NCI-H510A (cell line): Measurements from ENCODE around the gene STH.
"Not testable (repeated sequence)": the region's sequence is repeated elsewhere in the genome, so short reads cannot be mapped to it uniquely, and the experiment has no call there.

Experiments
- DNase-seq: peaks from one replicate; lab custom pipeline; 2025; lab: John Stamatoyannopoulos, UW

STH gene

DNA sequence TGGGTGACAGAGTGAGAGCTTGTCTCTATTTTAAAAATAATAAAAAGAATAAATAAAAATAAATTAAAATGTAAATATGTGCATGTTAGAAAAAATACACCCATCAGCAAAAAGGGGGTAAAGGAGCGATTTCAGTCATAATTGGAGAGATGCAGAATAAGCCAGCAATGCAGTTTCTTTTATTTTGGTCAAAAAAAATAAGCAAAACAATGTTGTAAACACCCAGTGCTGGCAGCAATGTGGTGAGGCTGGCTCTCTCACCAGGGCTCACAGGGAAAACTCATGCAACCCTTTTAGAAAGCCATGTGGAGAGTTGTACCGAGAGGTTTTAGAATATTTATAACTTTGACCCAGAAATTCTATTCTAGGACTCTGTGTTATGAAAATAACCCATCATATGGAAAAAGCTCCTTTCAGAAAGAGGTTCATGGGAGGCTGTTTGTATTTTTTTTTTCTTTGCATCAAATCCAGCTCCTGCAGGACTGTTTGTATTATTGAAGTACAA lies 8.5 kb downstream of the STH start:
- DNase-seq, result no peak

DNA sequence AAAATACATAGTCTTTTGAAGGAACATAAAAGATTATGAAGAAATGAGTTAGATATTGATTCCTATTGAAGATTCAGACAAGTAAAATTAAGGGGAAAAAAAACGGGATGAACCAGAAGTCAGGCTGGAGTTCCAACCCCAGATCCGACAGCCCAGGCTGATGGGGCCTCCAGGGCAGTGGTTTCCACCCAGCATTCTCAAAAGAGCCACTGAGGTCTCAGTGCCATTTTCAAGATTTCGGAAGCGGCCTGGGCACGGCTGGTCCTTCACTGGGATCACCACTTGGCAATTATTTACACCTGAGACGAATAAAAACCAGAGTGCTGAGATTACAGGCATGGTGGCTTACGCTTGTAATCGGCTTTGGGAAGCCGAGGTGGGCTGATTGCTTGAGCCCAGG lies 9.5 kb downstream of the STH start:
- no peak for DNase-seq

DNA sequence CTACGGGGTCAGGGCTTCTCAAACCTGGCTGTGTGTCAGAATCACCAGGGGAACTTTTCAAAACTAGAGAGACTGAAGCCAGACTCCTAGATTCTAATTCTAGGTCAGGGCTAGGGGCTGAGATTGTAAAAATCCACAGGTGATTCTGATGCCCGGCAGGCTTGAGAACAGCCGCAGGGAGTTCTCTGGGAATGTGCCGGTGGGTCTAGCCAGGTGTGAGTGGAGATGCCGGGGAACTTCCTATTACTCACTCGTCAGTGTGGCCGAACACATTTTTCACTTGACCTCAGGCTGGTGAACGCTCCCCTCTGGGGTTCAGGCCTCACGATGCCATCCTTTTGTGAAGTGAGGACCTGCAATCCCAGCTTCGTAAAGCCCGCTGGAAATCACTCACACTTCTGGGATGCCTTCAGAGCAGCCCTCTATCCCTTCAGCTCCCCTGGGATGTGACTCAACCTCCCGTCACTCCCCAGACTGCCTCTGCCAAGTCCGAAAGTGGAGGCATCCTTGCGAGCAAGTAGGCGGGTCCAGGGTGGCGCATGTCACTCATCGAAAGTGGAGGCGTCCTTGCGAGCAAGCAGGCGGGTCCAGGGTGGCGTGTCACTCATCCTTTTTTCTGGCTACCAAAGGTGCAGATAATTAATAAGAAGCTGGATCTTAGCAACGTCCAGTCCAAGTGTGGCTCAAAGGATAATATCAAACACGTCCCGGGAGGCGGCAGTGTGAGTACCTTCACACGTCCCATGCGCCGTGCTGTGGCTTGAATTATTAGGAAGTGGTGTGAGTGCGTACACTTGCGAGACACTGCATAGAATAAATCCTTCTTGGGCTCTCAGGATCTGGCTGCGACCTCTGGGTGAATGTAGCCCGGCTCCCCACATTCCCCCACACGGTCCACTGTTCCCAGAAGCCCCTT lies 10.9 kb downstream of the STH start:
- DNase-seq, result no peak

DNA sequence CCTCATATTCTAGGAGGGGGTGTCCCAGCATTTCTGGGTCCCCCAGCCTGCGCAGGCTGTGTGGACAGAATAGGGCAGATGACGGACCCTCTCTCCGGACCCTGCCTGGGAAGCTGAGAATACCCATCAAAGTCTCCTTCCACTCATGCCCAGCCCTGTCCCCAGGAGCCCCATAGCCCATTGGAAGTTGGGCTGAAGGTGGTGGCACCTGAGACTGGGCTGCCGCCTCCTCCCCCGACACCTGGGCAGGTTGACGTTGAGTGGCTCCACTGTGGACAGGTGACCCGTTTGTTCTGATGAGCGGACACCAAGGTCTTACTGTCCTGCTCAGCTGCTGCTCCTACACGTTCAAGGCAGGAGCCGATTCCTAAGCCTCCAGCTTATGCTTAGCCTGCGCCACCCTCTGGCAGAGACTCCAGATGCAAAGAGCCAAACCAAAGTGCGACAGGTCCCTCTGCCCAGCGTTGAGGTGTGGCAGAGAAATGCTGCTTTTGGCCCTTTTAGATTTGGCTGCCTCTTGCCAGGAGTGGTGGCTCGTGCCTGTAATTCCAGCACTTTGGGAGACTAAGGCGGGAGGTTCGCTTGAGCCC lies 11.6 kb downstream of the STH start:
- DNase-seq, result no peak

DNA sequence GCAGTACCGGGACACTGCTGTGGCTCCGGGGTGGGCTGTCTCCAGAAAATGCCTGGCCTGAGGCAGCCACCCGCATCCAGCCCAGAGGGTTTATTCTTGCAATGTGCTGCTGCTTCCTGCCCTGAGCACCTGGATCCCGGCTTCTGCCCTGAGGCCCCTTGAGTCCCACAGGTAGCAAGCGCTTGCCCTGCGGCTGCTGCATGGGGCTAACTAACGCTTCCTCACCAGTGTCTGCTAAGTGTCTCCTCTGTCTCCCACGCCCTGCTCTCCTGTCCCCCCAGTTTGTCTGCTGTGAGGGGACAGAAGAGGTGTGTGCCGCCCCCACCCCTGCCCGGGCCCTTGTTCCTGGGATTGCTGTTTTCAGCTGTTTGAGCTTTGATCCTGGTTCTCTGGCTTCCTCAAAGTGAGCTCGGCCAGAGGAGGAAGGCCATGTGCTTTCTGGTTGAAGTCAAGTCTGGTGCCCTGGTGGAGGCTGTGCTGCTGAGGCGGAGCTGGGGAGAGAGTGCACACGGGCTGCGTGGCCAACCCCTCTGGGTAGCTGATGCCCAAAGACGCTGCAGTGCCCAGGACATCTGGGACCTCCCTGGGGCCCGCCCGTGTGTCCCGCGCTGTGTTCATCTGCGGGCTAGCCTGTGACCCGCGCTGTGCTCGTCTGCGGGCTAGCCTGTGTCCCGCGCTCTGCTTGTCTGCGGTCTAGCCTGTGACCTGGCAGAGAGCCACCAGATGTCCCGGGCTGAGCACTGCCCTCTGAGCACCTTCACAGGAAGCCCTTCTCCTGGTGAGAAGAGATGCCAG lies 12.9 kb downstream of the STH start:
- DNase-seq, result no peak

DNA sequence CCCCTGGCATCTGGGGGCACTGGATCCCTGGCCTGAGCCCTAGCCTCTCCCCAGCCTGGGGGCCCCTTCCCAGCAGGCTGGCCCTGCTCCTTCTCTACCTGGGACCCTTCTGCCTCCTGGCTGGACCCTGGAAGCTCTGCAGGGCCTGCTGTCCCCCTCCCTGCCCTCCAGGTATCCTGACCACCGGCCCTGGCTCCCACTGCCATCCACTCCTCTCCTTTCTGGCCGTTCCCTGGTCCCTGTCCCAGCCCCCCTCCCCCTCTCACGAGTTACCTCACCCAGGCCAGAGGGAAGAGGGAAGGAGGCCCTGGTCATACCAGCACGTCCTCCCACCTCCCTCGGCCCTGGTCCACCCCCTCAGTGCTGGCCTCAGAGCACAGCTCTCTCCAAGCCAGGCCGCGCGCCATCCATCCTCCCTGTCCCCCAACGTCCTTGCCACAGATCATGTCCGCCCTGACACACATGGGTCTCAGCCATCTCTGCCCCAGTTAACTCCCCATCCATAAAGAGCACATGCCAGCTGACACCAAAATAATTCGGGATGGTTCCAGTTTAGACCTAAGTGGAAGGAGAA lies 13.5 kb downstream of the STH start:
- no peak for DNase-seq

DNA sequence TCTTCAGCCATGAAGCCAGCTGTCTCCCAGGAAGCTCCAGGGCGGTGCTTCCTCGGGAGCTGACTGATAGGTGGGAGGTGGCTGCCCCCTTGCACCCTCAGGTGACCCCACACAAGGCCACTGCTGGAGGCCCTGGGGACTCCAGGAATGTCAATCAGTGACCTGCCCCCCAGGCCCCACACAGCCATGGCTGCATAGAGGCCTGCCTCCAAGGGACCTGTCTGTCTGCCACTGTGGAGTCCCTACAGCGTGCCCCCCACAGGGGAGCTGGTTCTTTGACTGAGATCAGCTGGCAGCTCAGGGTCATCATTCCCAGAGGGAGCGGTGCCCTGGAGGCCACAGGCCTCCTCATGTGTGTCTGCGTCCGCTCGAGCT lies 14.1 kb downstream of the STH start:
- no peak for DNase-seq

DNA sequence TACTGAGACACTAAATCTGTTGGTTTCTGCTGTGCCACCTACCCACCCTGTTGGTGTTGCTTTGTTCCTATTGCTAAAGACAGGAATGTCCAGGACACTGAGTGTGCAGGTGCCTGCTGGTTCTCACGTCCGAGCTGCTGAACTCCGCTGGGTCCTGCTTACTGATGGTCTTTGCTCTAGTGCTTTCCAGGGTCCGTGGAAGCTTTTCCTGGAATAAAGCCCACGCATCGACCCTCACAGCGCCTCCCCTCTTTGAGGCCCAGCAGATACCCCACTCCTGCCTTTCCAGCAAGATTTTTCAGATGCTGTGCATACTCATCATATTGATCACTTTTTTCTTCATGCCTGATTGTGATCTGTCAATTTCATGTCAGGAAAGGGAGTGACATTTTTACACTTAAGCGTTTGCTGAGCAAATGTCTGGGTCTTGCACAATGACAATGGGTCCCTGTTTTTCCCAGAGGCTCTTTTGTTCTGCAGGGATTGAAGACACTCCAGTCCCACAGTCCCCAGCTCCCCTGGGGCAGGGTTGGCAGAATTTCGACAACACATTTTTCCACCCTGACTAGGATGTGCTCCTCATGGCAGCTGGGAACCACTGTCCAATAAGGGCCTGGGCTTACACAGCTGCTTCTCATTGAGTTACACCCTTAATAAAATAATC lies 14.6 kb downstream of the STH start:
- no peak for DNase-seq

DNA sequence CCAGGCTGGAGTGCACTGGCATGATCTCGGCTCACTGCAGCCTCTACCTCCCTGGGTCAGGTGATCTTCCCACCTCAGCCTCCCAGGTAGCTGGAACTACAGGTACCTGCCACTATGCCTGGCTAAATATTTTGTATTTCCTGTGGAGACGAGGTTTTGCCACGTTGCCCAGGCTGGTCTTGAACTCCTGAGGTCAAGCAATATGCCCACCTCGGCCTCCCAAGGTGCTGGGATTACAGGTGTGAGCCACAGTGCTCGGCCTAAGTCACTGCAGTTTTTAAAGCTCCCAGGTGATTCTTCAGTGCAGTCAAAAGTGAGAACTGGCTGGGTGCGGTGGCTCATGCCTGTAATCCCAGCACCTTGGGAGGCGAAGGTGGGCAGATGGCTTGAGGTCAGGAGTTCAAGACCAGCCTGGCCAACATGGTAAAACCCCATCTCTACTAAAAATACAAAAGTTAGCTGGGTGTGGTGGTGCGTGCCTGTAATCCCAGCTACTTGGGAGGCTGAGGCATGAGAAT lies 20.4 kb downstream of the STH start:
- DNase-seq, result not testable (repeated sequence)

DNA sequence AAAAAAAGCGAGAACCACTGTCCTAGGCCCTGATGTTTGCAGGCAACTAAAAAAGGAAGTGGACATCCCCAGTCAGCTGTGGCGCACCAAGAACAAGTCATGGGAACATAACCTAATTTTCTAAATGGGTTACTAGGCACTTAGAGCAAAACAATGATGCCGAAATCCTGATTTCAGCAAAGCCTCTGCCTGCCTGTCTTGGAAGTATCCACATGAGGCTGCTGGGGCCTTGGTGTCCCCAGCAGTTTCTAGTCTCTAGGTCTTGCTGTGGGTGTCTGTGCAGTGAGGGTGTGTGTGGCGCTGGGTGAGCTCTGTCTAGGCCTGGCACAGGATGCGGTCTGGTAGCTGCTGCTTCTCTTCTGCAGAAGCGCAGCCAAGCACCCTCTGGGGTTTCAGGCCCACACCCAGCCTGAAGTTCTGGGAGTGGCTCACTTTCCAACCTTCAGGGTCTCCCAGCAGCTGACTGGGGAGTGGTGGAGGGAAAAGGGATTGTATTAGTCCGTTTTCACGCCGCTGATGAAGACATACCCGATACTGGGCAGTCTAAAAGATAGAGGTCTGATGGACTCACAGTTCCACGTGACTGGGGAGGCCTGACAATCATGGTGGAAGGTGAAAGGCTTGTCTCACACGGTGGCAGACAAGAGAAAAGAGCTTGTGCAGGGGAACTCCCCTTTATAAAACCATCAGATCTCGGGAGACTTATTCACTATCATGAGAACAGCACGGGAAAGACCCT lies 21.1 kb downstream of the STH start:
- no peak for DNase-seq

DNA sequence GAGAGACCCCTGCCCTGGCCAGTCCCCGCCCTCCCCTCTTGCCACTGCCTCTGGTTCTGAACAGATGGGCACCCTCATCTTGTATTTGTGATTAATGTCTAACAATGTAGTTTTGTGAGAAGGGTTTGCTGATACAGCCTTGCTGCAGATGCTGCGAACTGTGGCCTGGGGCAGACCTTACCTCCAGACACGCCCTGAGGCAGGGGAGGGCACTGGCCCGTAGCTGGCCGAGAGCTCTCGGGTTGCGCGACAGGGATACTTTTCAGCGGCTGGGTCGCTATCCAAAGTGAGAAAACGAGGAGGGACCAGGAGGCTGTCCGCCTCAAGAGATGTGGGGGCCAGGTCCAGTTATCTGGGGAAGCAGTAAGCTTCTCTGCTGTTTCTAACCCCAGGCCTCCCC lies 21.9 kb downstream of the STH start:
- no peak for DNase-seq

DNA sequence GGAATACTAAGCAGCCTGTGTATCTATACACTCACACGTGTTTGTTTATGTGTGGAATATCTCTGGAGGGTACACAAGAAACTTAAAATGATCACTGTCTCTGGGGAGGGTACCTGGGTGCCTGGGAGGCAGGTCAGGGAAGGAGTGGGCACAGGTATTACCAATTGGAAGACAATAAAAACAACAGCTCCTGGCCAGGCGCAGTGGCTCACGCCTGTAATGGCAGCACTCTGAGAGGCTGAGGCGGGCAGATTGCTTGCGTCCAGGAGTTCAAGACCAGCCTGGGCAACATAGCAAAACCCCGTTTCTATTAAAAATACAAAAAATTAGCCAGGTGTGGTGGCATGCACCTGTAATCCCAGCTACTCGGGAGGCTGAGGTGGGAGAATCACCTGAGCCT lies 24.3 kb downstream of the STH start:
- not testable (repeated sequence) for DNase-seq

DNA sequence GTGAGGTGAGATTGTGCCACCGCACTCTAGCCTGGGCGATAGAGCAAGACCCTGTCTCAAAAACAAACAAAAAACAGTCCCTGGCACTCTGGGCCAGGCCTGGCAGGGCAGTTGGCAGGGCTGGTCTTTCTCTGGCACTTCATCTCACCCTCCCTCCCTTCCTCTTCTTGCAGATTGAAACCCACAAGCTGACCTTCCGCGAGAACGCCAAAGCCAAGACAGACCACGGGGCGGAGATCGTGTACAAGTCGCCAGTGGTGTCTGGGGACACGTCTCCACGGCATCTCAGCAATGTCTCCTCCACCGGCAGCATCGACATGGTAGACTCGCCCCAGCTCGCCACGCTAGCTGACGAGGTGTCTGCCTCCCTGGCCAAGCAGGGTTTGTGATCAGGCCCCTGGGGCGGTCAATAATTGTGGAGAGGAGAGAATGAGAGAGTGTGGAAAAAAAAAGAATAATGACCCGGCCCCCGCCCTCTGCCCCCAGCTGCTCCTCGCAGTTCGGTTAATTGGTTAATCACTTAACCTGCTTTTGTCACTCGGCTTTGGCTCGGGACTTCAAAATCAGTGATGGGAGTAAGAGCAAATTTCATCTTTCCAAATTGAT lies 24.8 kb downstream of the STH start:
- no peak for DNase-seq

DNA sequence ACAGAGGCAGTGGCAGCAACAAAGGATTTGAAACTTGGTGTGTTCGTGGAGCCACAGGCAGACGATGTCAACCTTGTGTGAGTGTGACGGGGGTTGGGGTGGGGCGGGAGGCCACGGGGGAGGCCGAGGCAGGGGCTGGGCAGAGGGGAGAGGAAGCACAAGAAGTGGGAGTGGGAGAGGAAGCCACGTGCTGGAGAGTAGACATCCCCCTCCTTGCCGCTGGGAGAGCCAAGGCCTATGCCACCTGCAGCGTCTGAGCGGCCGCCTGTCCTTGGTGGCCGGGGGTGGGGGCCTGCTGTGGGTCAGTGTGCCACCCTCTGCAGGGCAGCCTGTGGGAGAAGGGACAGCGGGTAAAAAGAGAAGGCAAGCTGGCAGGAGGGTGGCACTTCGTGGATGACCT lies 25.5 kb downstream of the STH start:
- DNase-seq, result no peak

DNA sequence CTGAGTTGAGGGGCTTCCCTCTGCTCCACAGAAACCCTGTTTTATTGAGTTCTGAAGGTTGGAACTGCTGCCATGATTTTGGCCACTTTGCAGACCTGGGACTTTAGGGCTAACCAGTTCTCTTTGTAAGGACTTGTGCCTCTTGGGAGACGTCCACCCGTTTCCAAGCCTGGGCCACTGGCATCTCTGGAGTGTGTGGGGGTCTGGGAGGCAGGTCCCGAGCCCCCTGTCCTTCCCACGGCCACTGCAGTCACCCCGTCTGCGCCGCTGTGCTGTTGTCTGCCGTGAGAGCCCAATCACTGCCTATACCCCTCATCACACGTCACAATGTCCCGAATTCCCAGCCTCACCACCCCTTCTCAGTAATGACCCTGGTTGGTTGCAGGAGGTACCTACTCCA lies 26.0 kb downstream of the STH start:
- no peak for DNase-seq

DNA sequence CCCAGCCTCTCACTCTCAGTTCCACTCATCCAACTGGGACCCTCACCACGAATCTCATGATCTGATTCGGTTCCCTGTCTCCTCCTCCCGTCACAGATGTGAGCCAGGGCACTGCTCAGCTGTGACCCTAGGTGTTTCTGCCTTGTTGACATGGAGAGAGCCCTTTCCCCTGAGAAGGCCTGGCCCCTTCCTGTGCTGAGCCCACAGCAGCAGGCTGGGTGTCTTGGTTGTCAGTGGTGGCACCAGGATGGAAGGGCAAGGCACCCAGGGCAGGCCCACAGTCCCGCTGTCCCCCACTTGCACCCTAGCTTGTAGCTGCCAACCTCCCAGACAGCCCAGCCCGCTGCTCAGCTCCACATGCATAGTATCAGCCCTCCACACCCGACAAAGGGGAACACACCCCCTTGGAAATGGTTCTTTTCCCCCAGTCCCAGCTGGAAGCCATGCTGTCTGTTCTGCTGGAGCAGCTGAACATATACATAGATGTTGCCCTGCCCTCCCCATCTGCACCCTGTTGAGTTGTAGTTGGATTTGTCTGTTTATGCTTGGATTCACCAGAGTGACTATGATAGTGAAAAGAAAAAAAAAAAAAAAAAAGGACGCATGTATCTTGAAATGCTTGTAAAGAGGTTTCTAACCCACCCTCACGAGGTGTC lies 26.6 kb downstream of the STH start:
- no peak for DNase-seq

DNA sequence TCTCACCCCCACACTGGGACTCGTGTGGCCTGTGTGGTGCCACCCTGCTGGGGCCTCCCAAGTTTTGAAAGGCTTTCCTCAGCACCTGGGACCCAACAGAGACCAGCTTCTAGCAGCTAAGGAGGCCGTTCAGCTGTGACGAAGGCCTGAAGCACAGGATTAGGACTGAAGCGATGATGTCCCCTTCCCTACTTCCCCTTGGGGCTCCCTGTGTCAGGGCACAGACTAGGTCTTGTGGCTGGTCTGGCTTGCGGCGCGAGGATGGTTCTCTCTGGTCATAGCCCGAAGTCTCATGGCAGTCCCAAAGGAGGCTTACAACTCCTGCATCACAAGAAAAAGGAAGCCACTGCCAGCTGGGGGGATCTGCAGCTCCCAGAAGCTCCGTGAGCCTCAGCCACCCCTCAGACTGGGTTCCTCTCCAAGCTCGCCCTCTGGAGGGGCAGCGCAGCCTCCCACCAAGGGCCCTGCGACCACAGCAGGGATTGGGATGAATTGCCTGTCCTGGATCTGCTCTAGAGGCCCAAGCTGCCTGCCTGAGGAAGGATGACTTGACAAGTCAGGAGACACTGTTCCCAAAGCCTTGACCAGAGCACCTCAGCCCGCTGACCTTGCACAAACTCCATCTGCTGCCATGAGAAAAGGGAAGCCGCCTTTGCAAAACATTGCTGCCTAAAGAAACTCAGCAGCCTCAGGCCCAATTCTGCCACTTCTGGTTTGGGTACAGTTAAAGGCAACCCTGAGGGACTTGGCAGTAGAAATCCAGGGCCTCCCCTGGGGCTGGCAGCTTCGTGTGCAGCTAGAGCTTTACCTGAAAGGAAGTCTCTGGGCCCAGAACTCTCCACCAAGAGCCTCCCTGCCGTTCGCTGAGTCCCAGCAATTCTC lies 27.4 kb downstream of the STH start:
- DNase-seq, result no peak

DNA sequence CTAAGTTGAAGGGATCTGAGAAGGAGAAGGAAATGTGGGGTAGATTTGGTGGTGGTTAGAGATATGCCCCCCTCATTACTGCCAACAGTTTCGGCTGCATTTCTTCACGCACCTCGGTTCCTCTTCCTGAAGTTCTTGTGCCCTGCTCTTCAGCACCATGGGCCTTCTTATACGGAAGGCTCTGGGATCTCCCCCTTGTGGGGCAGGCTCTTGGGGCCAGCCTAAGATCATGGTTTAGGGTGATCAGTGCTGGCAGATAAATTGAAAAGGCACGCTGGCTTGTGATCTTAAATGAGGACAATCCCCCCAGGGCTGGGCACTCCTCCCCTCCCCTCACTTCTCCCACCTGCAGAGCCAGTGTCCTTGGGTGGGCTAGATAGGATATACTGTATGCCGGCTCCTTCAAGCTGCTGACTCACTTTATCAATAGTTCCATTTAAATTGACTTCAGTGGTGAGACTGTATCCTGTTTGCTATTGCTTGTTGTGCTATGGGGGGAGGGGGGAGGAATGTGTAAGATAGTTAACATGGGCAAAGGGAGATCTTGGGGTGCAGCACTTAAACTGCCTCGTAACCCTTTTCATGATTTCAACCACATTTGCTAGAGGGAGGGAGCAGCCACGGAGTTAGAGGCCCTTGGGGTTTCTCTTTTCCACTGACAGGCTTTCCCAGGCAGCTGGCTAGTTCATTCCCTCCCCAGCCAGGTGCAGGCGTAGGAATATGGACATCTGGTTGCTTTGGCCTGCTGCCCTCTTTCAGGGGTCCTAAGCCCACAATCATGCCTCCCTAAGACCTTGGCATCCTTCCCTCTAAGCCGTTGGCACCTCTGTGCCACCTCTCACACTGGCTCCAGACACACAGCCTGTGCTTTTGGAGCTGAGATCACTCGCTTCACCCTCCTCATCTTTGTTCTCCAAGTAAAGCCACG lies 28.3 kb downstream of the STH start:
- no peak for DNase-seq
